Lower leg skin (tissue), 4 donors: Measurements from ENCODE around the gene CD59. TPM values are rescaled to one million over a fixed set of nuclear protein-coding genes. Genes with fewer than 3 reads are reported as not detected.

Source experiments
- DNase-seq, 2 donors: peaks; one replicate each; pipeline ENCODE4 v3.0.0-alpha.2; 2019; ENCODE audit warnings: low spot score in 2 of 2
- H3K4me3 ChIP-seq: fragments of 200-600 bp; sonication (generic); 2 replicates; pipeline ENCODE4 v1.5.1; 2017; ENCODE audit warnings: mild to moderate bottlenecking, low read depth; ENCODE audit not compliant: poor library complexity, severe bottlenecking
- POLR2A ChIP-seq, 2 donors: fragments of 450-650 bp; IDR thresholded peaks; one replicate each; pipeline ENCODE4 v1.6.1; 2016 to 2017; ENCODE audit warnings: antibody characterized with exemption in 2 of 2, mild to moderate bottlenecking in 1 of 2, moderate library complexity in 1 of 2
- WGBS, 2 donors: methylation state at CpG; one replicate each; pipeline ENCODE4 v1.1.5; 2018; 5-methylcytosine and 5-hydroxymethylcytosine counted together
- intact Hi-C: fragments of 100-400 bp; cut with DNase I; formaldehyde crosslinking; loops from one replicate; pipeline ENCODE4 v1.15.0; 2023; ENCODE audit warnings: low total_unique reads
- total RNA-seq, 4 donors: library from RNA; depleted of rRNA; stranded (reverse); fragments of >200 nt; gene quantifications; one replicate each; pipeline ENCODE4 v1.1.0, GENCODE V29; 2016
- TF ChIP-seq, protein P1 (sequence below), 3 donors: fragments of 450-650 bp; IDR thresholded peaks; one replicate each; pipeline ENCODE4 v1.5.1; 2016; ENCODE audit warnings: antibody characterized with exemption in 3 of 3, mild to moderate bottlenecking in 3 of 3, moderate library complexity in 2 of 3

The CD59 gene
- total RNA-seq, 4 donors from 2014 or later: 222 to 444 (median 324) TPM

DNA sequence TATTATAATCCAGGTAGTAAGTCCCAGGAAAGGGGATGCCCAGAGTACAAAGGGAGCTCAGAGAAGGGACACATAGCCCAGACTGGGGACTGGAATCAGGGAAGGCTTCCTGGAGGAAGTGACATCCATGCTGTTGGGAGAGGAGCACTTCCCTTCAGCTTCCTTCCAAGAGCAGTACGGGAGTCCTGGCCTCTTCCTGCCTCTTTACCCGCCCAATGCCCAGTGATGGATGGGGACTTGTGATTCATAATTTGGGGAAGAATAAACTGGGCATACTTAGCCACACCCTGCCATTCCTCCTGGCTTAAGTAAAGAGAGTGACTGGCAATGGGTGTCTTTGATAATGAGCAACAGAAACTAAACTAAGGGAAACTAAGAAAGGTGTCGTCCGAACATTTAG lies 47.1 kb downstream of the CD59 start:
- H3K4me3 ChIP-seq: no peak overlapping the region
- intact Hi-C loops: no loop called here
- TF ChIP-seq, protein P1, sequence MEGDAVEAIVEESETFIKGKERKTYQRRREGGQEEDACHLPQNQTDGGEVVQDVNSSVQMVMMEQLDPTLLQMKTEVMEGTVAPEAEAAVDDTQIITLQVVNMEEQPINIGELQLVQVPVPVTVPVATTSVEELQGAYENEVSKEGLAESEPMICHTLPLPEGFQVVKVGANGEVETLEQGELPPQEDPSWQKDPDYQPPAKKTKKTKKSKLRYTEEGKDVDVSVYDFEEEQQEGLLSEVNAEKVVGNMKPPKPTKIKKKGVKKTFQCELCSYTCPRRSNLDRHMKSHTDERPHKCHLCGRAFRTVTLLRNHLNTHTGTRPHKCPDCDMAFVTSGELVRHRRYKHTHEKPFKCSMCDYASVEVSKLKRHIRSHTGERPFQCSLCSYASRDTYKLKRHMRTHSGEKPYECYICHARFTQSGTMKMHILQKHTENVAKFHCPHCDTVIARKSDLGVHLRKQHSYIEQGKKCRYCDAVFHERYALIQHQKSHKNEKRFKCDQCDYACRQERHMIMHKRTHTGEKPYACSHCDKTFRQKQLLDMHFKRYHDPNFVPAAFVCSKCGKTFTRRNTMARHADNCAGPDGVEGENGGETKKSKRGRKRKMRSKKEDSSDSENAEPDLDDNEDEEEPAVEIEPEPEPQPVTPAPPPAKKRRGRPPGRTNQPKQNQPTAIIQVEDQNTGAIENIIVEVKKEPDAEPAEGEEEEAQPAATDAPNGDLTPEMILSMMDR (IDR thresholded peaks at IDR 0.05): no peak
- no peak for TF ChIP-seq POLR2A (IDR thresholded peaks at IDR 0.05)
- 69 to 80% methylated on average over 4 of the region's 4 CpGs for WGBS, 2 donors
- no peak for DNase-seq

DNA sequence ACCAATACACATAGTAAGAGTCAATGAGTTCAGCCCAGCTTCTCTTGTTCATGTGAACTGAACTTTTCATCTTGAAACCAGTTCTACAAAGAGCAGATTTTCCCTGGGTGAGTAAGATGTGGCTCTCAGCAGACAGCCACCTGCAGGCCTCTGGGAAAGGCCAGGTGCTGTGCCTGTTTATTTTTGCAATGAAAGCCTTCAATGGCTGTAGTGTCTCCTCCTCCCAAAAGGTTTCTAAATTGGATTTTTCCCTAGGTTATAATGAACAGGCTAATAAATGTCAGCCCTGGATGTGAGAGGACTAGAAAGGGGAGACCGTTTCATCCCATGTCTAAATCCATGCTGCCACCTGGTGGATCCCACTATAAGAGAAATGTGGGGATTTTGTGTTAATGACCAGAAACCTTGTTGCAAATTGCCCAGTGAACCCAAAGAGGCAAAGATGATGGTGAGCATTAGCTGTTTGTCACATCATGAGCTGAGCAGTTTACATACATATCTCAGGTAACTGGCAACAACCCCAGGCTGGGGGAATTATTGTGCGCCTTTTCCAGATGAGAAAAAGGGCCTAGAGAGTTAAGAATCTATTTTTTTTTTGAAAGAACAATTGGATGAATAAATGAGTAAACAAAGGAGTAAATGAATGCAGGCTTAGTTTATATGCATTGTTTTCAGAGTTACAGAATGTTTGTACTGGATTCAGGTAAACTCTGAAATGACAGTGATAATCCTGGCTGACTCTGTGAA lies 48.3 kb downstream of the CD59 start:
- DNase-seq: peak in 1 of 2 donors; percentile 44
- no peak overlapping the region for H3K4me3 ChIP-seq
- TF ChIP-seq, protein P1 (IDR thresholded peaks at IDR 0.05): no peak
- no peak for TF ChIP-seq POLR2A (IDR thresholded peaks at IDR 0.05)
- WGBS, 2 donors: 52 to 57% methylated on average over 2 of the region's 2 CpGs
- intact Hi-C loops: no loop called here

DNA sequence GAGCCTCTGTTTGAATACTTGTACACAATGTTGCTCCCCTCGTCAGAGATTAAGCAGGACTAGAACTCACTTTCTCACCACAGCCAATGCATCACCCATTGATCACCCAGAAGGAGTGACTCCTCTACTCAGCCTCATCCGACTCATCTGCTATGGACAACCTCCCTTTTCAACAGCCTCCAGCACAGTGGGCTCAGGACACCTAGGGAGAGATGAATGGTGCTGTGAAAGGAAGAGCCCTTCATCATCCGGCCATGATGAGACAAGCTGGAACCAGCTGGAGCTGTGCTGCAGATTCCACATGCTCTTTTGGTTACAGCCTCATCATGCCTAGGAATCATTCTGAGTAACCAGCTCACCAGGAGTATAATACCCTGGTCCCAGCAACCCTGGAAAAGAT lies 51.1 kb downstream of the CD59 start:
- no peak overlapping the region for H3K4me3 ChIP-seq
- no peak for DNase-seq
- WGBS, 2 donors: 62 to 74% methylated on average over 3 of the region's 3 CpGs
- TF ChIP-seq, protein P1 (IDR thresholded peaks at IDR 0.05): no peak
- no peak for TF ChIP-seq POLR2A (IDR thresholded peaks at IDR 0.05)
- intact Hi-C loops: no loop called here

DNA sequence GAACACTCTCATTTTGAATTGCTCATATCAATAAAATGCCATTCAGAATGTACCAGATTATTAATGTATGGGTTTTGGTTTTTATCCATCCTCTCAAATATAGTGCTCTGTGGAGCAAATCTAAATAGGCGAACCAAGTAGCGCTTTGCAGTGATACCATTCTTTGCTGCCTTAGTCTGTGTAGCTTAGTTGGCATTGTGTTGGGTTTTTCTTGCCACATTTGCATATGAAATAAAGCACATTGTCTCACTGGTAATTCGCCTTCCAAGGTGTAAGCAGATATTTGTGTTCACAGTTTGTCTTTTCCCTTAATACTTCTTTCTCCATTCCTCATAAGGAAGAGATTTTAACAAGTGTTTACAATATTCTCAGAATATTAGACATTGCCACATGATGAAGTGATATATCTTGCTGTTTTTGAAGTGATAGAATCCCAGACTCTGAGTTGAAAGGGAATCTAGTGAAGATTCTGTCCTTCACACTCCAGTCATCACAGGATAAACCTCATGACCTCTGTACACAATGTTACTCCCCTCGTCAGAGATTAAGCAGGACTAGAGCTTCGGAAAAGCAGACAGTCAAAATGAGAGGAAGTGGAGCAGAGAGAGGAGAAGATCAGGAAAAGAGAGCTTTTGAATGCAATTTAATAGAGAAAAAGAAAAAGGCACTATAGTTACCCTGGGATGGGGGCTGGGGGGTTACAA lies 52.1 kb downstream of the CD59 start:
- no peak for DNase-seq
- 78 to 82% methylated on average over 5 of the region's 5 CpGs for WGBS, 2 donors
- H3K4me3 ChIP-seq: no peak overlapping the region
- TF ChIP-seq, protein P1 (IDR thresholded peaks at IDR 0.05): no peak
- no peak for TF ChIP-seq POLR2A (IDR thresholded peaks at IDR 0.05)
- intact Hi-C loops: no loop called here

DNA sequence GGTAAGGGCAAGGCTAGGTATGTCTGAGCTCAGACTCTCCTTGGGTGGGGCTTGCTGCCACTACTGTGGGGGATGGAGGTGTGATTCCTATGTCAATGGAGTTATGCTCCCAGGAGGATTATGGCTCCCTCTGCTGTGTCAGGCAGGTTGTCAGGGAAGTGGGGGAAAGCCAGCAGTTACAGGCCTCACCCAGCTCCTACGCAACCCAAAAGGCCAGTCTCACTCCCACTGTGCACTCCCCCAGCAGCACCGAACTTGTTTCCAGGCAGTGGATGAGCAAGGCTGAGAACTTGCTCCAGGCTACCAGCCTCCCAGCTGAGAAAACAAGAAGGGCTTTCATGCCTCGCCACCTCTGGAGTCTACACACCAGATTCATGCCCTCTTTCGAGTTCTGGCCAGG lies 53.8 kb downstream of the CD59 start:
- peak in 1 of 2 donors; percentile 14 for DNase-seq
- TF ChIP-seq POLR2A (IDR thresholded peaks at IDR 0.05): no peak
- TF ChIP-seq, protein P1 (IDR thresholded peaks at IDR 0.05): no peak
- 64 to 85% methylated on average over 4 of the region's 4 CpGs for WGBS, 2 donors
- intact Hi-C loops: no loop called here
- H3K4me3 ChIP-seq: no peak overlapping the region
